GM12873 (cell line): ENCODE data around the gene ARHGAP19.

ENCODE experiments used
- TF ChIP-seq, protein P1 (sequence below): IDR thresholded peaks from 2 replicates; pipeline ENCODE4 v1.5.1; 2012; ENCODE audit warnings: low read depth, mild to moderate bottlenecking, moderate library complexity, low read length, control low read depth; ENCODE audit not compliant: insufficient read depth; ENCODE audit errors: missing control alignments

The ARHGAP19 gene, protein sequence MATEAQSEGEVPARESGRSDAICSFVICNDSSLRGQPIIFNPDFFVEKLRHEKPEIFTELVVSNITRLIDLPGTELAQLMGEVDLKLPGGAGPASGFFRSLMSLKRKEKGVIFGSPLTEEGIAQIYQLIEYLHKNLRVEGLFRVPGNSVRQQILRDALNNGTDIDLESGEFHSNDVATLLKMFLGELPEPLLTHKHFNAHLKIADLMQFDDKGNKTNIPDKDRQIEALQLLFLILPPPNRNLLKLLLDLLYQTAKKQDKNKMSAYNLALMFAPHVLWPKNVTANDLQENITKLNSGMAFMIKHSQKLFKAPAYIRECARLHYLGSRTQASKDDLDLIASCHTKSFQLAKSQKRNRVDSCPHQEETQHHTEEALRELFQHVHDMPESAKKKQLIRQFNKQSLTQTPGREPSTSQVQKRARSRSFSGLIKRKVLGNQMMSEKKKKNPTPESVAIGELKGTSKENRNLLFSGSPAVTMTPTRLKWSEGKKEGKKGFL

DNA sequence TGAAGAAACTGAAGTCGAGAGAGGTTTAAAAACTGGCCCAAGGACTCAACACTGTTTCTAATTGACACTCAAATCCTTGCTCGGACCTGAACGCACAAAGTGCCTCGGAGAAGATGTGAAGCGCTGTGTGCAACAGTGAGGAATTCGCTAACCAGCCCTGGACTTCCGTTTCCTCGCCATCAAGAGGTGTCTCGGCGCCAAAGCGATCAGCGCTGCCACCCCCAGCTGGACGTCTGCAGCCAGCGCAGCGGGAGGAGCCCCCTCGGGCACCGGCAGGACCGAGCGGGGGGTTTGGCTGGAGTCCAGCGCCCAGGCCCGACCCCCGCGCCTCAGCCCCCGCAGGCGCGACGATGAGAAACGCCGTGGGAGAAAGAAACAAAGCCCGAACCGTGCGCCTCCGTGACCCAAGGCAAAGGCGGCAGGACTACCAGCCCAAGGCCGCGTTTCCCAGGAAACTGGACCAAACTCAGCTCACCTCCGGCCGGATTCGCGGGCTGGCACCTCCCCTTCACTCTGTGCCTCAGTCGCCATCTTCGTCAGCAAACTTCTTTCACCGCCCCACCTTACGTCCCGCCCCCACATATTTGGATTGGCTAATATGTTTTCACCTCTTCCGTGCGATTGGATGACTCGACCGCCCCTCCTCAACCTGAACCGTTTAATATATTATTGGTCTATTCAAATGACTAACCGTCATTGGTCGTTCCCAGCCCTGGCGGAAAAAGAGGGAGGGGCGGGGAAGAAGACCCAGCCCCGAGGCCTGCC is at the start of gene ARHGAP19:
Gene ARHGAP19, minus strand, starts transcription at position 541 of the 765 bp plus-strand sequence. Its CDS starts 10 bp downstream, at position 531.
- TF ChIP-seq, protein P1, sequence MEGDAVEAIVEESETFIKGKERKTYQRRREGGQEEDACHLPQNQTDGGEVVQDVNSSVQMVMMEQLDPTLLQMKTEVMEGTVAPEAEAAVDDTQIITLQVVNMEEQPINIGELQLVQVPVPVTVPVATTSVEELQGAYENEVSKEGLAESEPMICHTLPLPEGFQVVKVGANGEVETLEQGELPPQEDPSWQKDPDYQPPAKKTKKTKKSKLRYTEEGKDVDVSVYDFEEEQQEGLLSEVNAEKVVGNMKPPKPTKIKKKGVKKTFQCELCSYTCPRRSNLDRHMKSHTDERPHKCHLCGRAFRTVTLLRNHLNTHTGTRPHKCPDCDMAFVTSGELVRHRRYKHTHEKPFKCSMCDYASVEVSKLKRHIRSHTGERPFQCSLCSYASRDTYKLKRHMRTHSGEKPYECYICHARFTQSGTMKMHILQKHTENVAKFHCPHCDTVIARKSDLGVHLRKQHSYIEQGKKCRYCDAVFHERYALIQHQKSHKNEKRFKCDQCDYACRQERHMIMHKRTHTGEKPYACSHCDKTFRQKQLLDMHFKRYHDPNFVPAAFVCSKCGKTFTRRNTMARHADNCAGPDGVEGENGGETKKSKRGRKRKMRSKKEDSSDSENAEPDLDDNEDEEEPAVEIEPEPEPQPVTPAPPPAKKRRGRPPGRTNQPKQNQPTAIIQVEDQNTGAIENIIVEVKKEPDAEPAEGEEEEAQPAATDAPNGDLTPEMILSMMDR = peak; percentile 27

DNA sequence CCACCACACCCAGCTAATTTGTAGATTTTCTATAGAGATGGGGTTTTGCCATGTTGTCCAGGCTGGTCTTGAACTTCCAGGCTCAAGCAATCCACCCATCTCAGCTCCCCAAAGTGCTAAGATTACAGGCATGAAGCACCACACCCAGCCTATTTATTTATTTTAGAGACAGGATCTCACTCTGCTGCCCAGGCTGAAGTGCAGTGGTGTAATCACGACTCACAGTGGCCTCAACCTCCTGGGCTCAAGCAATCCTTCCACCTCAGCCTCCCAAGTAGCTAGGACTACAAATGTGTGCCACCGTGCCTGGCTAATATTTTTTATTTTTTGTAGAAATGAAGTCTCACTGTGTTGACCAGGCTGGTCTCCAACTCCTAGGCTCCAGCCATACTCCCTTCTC is 49.0 kb upstream of the ARHGAP19 start:
- TF ChIP-seq, protein P1 = no peak

DNA sequence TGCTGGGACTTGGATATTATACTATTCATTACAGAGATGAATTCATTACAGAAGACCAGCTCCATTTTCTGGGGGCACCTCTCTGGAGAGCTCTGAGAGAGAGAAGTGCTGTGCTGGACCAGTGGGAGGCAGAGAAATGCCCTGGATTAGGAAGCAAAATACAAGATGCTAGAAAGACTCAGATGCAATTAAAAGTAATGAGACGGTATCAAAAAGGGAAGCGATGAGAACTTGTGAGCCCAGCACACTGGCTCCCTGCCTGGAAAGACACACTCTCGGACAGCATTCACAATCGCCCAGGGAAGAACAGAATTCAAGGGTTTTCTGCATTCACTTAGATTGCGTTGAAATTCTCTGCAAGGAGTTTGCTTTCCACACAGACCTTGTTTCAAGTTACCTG is 45.6 kb upstream of the ARHGAP19 start:
- TF ChIP-seq, protein P1 = no peak

DNA sequence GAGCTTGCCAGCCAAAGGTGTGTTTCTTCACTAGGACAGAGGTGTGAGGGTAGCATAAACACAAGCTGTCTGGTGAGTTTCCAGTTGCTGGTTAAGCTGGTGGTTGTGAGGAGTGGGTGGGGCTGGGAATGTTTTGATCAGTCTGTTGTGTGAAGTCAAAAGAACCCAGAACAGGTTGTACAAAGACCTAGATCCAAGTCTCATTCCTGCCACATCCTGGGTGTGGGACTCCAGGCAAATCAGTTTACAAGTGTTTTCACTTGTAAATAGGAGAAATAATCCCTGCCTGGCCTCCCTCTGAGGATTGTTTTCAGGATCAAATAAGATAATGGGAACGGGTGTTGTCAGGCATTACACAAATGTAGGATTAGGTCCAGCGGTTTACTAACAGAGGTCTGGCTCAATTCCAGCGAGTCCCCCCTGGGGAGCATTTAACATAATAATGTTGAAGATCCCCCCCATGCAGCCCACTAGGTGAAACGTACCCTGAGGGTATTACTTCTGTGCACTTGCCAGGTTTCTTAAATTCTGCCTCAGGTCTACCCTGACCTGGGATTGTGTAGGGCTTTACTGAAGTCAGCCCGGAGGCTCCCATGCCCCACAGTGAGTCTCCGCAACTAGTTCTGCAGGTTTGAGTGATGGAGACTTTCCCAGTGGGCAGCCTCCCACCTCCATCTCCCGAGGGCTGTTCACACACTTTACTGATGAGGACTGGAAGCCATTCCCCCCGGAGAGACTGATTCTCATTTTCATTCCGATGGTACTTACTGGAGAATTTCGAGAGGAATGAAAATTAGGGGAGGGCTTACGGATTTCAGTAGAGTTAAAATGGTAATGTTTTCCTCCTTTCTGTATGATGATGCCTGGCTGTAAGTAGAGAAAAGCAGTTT is 44.8 kb upstream of the ARHGAP19 start:
- TF ChIP-seq, protein P1 = no peak

DNA sequence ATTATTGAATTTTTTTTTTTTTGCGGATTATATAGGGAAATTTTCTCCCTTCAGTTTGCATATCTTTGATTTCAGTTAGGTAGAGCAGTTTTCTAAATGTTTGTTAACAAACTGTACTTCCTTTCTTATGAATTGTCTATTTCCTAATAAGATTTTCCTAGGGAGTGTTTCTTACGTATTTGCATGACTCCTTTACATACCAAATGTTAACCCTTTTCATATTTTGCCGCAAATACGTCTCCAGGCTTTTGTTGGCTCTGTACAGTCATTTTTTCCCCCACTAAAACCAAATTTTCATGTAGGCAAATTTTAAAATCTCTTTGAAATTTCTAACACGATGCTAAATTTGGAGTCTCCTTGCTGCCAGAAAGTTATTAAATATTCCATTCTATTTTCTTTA is 44.0 kb upstream of the ARHGAP19 start:
- TF ChIP-seq, protein P1 = no peak

DNA sequence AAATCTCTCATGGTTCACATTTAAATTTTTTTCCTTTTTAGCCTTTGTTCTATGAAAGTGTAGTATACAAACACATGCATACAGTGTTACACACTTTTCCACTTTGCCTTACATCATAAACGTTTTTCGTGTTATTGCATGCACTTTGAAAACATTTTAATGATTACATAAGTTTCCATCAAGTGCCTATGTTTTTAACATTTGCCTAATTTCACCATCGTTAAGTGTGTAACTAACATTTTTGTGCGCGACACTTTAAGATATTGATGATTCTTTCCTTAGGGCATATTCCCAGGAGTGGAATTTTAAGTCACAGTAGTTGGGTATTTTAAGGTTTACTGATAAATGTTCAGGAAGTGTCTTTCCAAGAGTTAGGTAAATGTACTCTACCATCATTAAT is 43.6 kb upstream of the ARHGAP19 start:
- TF ChIP-seq, protein P1 = no peak
